ENCODE data around the gene FCER1G. TPM values are rescaled to one million over a fixed set of nuclear protein-coding genes. Genes with fewer than 3 reads are reported as not detected.

FCER1G gene
- total RNA-seq, 1 experiment from 2014 or later, result not detected

DNA sequence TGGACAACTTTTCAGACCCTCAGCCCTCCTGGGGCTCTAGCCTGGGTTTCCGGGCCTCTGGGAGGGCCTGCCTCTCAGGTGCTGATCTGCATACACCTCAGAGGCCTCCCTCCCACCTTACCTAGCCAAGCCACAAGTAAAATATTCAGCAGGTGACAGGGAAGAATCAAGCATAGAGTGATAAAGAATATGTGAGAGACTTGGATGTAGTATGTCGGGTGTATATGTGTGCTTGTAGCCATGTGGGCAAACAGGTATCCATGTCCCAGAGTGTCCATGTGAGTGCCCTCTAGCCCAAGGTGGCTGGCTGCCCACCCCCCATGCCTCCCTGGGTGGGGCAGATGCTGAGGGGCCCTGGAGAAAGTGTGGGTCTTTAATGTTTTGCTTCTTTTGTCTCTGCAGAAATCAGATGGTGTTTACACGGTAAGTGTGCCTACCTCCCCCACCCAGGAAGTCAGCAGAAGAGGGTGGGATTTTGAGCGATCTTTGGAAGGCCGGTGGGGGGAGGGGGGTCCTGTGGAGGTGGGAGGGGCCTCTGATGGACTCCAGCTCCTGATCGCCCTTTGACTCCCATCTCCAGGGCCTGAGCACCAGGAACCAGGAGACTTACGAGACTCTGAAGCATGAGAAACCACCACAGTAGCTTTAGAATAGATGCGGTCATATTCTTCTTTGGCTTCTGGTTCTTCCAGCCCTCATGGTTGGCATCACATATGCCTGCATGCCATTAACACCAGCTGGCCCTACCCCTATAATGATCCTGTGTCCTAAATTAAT lies 3.4 kb downstream of the FCER1G start:
- TF ChIP-seq, protein P1, sequence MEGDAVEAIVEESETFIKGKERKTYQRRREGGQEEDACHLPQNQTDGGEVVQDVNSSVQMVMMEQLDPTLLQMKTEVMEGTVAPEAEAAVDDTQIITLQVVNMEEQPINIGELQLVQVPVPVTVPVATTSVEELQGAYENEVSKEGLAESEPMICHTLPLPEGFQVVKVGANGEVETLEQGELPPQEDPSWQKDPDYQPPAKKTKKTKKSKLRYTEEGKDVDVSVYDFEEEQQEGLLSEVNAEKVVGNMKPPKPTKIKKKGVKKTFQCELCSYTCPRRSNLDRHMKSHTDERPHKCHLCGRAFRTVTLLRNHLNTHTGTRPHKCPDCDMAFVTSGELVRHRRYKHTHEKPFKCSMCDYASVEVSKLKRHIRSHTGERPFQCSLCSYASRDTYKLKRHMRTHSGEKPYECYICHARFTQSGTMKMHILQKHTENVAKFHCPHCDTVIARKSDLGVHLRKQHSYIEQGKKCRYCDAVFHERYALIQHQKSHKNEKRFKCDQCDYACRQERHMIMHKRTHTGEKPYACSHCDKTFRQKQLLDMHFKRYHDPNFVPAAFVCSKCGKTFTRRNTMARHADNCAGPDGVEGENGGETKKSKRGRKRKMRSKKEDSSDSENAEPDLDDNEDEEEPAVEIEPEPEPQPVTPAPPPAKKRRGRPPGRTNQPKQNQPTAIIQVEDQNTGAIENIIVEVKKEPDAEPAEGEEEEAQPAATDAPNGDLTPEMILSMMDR (conservative IDR thresholded peaks at IDR 0.05; ENCODE audit: low read depth, low read length), result no peak
- TF ChIP-seq EZH2phosphoT487 (IDR thresholded peaks at IDR 0.05; ENCODE audit: borderline replicate concordance, low read length) (no peak), EZH2 (IDR thresholded peaks at IDR 0.05; ENCODE audit: low read length, unreplicated experiment) (no peak)
- intact Hi-C loops (cut with micrococcal nuclease), result no loop called here
- no peaks in the 10 kb centered on the region for H3K9me3 ChIP-seq (ENCODE audit: low read length)
- CTCF ChIA-PET, result interaction anchor here (0.5 kb wide), 1 partner anchor 83 kb away, joined by 4 read pairs; no protein-coding TSS in a partner anchor
- H4K20me1 ChIP-seq (ENCODE audit: low read length), result no peaks in the 10 kb centered on the region
- no peaks in the 10 kb centered on the region for H3F3A ChIP-seq (ENCODE audit: low read length, unreplicated experiment)
- H3K4me3 ChIP-seq (ENCODE audit: low read length), result no peak overlapping the region
- BruUV-seq (replicated peaks), result no TSS peak
- ATAC-seq (no peak), DNase-seq (no peak)
- no peak overlapping the region for H3K9ac ChIP-seq (ENCODE audit: low read length)
- H2AFZ ChIP-seq (ENCODE audit: low read length), result no peak overlapping the region
- H3K27ac ChIP-seq (ENCODE audit: low read length), result no peak overlapping the region
- H3K27me3 ChIP-seq (ENCODE audit: low read length), result no peaks in the 10 kb centered on the region
- no peak overlapping the region for H3K4me2 ChIP-seq (ENCODE audit: low read length)
- POLR2A ChIA-PET (ENCODE audit: unreplicated experiment), result no interaction called here
- H3K4me1 ChIP-seq (ENCODE audit: insufficient read depth, low read length), result no peaks in the 10 kb centered on the region
- no peaks in the 10 kb centered on the region for H3K79me2 ChIP-seq (ENCODE audit: low read length)
- peaks cover 15% of the 10 kb centered on the region for H3K36me3 ChIP-seq (ENCODE audit: low read depth, low read length)
- no peaks in the 10 kb centered on the region for H3K9me2 ChIP-seq (replicated peaks; ENCODE audit: low read length)

DNA sequence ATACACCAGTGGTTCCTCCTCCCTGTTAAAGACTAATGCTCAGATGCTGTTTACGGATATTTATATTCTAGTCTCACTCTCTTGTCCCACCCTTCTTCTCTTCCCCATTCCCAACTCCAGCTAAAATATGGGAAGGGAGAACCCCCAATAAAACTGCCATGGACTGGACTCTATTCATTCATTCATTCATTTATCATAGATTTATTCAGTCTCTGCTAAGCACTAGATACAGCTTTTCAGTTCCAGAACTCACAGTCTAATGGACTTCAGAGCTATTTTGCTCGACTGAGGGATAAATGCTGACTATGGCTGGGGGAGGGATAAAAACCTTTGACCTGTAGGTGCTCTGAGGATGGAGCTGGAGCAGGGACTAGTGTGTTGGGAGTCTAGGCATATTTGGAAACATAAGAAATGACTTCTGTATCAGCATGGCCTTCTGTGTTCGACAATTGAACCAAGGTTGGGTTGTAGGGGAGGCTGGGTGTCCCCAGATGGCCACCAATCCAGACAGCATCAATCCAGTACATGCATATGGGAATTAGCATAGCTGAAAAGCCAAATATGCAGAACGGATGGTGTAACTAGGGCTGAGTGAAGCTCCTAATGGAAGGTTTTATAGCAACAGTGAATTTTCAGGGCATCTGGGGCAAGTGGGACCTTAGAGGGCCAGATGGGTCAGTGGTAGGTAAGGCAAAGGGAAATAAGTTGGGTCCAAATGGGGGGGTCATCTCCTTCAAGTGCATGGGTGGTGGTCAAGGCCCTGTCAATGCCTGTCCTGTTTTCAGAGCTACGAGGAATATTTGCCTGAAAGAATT lies 4.2 kb downstream of the FCER1G start:
- Histone ChIP-seq H3K9me2 (replicated peaks; ENCODE audit: low read length) (no peaks in the 10 kb centered on the region), H3F3A (ENCODE audit: low read length, unreplicated experiment) (no peaks in the 10 kb centered on the region), H3K27me3 (ENCODE audit: low read length) (no peaks in the 10 kb centered on the region), H3K36me3 (ENCODE audit: low read depth, low read length) (peaks cover 7% of the 10 kb centered on the region), H3K4me2 (ENCODE audit: low read length) (no peak overlapping the region), H4K20me1 (ENCODE audit: low read length) (no peaks in the 10 kb centered on the region), H3K4me1 (ENCODE audit: insufficient read depth, low read length) (0 out of 2 replicates have a peak, but pooled peaks cover 3% of the 10 kb centered on the region), H3K4me3 (ENCODE audit: low read length) (no peak overlapping the region), H3K9me3 (ENCODE audit: low read length) (no peaks in the 10 kb centered on the region), H3K79me2 (ENCODE audit: low read length) (no peaks in the 10 kb centered on the region), H3K27ac (ENCODE audit: low read length) (no peak overlapping the region), H3K9ac (ENCODE audit: low read length) (no peak overlapping the region), H2AFZ (ENCODE audit: low read length) (no peak overlapping the region)
- ChIA-PET CTCF (no interaction called here), POLR2A (ENCODE audit: unreplicated experiment) (no interaction called here)
- TF ChIP-seq, protein P1 (conservative IDR thresholded peaks at IDR 0.05; ENCODE audit: low read depth, low read length), result no peak
- TF ChIP-seq EZH2phosphoT487 (IDR thresholded peaks at IDR 0.05; ENCODE audit: borderline replicate concordance, low read length), result no peak
- no peak for TF ChIP-seq EZH2 (IDR thresholded peaks at IDR 0.05; ENCODE audit: low read length, unreplicated experiment)
- intact Hi-C loops (cut with micrococcal nuclease), result no loop called here
- no TSS peak for BruUV-seq (replicated peaks)
- DNase-seq (no peak), ATAC-seq (no peak)
